GM12873 (cell line): ENCODE measurements around the gene AUNIP.

Experiments
- TF ChIP-seq, protein P1 (sequence below): IDR thresholded peaks from 2 replicates; pipeline ENCODE4 v1.5.1; 2012; ENCODE audit warnings: low read depth, mild to moderate bottlenecking, moderate library complexity, low read length, control low read depth; ENCODE audit not compliant: insufficient read depth; ENCODE audit errors: missing control alignments

Gene AUNIP

DNA sequence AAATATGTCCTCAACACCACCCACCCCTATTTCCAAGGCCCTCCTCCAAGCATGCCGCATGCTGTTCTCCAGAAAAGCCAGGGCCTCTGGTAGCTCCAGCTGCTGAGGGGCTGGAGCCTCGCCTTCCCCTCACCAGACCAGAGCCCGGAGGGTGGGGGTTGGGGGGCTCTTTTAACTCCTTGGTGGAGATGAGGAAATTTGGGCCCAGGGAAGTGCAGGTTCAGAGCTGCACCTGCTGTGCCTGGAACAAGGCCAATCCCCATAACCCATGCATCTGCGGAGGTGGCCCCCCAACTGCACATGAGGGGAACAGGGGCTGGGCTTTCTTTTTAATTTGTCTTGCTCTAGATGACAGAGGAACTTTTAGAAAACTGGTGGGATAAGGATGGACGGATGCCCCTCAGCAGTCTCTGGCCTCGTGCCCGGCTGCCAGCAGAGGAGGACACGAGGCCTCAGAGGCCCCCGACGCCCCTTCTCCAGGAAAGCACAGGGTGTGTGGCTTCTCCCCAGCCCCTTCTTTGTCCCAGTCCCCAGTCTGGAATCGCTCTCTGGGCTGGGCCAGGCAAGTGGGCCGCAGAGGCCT is 59.8 kb downstream of the AUNIP start:
- TF ChIP-seq, protein P1, sequence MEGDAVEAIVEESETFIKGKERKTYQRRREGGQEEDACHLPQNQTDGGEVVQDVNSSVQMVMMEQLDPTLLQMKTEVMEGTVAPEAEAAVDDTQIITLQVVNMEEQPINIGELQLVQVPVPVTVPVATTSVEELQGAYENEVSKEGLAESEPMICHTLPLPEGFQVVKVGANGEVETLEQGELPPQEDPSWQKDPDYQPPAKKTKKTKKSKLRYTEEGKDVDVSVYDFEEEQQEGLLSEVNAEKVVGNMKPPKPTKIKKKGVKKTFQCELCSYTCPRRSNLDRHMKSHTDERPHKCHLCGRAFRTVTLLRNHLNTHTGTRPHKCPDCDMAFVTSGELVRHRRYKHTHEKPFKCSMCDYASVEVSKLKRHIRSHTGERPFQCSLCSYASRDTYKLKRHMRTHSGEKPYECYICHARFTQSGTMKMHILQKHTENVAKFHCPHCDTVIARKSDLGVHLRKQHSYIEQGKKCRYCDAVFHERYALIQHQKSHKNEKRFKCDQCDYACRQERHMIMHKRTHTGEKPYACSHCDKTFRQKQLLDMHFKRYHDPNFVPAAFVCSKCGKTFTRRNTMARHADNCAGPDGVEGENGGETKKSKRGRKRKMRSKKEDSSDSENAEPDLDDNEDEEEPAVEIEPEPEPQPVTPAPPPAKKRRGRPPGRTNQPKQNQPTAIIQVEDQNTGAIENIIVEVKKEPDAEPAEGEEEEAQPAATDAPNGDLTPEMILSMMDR = no peak

DNA sequence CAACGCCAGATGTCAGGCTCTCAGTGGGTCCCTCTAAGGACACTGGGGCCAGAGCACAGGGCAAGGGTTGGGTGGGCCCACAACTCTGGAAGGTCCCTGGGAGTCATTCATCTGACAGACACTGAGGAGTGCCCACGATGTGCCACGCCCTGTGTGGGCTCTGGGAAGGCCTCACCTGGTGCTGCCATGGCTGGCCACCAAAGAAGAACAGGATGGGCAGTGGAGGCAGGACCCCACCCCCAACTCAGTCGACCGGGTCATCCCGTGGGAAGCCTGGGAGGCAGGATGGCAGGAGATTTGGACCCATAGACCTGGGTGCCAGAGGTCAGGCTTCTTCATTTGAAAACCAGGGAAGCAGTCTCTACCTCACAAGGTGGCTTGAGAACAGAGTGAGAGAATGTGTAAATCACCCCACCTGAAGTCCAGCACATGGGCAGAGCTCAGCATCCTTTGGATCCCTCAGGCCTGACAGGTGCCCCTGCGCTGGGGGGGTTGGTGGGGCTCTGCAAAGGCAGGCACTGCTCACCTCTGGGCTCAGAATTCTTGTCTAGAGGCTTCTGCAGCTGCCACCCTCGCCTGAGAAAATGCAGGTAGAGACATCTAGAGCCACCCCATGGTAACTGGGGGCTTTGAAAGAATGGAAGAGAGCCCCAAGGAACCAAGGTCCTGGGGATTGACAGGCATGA is 60.4 kb downstream of the AUNIP start:
- TF ChIP-seq, protein P1 = no peak

DNA sequence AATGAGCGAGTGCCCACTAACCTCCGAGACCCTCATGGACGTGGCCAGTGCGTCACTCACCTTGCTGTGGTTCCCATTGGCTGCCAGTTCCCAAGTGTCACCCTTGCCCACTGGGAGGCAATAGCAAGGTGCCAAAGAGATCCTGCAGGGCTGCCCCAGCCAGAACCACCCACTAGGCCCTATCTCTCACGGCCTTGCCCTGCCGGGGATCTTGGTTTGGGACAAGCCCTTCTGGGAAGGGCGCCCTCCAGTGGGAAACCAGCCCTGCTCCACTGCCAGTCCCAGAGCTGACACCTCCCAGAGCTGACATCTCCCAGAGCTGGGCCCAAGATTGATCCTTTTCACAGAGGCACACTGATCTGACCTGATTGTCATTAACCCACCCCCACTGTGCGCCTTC is 61.3 kb downstream of the AUNIP start:
- TF ChIP-seq, protein P1 = peak; percentile 65

DNA sequence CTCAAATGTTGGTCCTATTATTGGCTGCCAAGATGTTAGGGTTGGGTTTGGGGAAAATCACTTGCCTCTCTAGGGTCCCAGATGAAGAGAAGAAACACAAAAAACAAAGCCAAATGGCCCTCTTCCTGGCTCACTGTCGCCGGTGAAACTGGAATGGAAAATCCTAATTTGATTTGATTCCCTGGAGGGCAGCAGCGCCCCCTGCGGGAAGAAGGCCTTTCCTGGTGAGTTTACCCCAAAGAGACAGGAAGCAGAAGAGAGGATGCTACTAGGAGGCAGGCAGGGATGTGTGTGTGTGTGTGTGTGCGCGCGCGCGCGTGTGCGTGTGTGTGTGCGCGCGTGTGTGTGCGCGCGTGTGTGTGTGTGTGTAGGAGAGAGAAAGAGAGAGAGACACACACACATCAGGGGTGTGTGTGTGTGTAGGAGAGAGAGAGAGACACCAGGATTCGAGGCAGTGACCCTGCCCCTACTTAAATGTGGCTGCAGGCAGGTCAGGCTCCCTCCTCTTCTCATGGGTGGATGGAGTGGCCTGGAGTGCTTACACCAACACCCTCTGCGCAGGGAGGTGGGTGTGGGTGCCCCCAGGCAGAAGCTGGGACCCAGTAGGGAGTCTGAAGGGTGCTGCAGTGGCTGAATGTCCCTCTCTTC is 62.3 kb downstream of the AUNIP start:
- TF ChIP-seq, protein P1 = peak; percentile 80

DNA sequence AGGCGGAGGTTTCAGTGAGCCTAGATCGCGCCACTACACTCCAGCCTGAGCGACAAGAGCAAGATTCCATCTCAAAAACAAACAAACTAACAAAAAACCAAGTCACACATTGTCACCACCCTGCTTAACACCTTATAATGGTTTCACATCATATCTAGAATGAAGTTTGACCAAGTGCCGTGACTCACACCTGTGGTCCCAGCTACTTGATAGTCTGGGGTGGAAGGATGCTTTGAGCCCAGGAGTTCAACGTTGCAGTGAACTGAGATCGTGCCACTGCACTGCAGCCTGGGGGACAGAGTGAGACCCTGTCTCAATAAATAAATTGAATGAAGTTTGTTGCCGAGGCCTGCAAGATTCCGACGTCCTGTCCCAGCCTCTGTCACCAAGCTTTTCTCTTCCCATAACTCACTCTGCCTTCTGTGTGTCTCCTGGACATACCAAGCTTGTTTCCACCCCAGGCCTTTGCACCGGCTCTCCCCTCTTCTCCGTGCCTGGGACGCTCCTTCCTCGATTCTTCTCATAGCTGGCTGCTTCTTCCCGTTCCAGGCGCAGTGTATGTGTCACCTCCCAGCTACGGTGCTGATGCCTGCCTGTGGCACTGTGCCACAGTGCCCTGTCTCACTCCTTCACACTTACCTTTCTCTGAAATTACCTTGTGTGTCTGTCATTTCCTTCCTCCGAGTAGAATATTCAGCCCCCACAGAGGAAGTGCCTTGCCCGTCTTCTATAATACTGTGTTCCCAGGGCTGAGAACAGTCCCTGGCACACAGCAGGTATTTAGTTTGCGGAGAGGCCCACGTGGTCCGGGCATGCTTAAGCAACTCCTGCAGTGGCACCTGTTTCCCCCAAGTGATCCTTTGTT is 63.1 kb downstream of the AUNIP start:
- TF ChIP-seq, protein P1 = no peak

DNA sequence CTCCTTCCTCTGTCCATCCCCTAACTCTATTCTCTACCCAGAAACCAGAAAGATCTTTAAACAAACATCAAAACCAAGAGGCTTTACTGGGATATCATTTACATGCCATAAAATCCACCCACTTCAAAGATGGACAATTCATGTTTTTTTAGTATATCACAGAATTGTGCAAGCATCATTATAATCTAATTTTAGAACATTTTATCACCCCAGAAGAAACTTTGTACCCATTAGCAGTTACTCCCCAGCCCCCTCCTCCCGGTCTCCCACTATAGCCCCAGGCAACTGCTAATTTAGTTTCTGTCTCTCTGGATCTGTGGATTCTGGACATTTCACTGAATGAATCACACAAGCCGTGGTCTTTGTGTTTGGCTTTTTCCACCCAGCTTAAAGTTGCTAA is 64.0 kb downstream of the AUNIP start:
- TF ChIP-seq, protein P1 = no peak

DNA sequence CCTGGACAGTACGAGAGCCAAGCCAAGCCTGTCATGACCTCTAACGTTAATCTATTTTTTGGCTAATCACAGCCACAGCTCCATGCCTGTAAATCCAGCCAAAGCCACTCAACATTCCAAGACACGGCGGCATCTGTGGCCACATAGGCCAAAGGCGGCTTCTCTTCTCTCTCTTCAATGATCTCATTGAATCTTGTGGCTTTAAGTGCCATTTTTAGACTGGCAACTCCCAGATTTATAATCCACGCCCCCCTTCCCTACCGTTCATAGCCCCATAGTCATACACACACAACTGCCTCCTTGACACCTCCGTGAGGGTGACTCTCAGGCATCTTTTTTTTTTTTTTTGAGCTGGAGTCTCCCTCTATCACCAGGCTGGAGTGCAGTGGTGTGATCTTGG is 64.9 kb downstream of the AUNIP start:
- TF ChIP-seq, protein P1 = no peak
